ENCODE measurements around the gene ATP8A2.

DNA sequence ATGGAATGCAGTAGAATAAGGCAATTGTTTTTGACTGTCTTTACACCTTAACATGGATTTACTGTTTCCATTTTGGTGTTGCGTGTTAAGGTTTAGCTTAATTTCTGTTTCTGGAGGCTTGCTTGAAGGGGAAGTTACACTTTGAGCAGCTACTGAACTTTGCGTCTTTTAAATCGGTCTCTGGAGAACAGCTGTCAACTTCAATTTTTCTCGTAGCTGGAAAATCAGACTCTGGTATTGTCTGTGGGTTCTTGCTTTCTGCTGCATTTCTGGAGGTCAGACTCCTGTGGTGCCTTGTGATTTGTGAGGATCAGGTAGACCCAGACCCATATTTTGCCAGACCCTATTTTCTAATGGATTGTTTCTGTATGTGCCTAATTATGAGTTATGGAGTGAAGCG, 146.7 kb downstream of the ATP8A2 start:
- TF ChIP-seq EP300 (IDR thresholded peaks at IDR 0.05) = no peak
- TF ChIP-seq, protein P1, sequence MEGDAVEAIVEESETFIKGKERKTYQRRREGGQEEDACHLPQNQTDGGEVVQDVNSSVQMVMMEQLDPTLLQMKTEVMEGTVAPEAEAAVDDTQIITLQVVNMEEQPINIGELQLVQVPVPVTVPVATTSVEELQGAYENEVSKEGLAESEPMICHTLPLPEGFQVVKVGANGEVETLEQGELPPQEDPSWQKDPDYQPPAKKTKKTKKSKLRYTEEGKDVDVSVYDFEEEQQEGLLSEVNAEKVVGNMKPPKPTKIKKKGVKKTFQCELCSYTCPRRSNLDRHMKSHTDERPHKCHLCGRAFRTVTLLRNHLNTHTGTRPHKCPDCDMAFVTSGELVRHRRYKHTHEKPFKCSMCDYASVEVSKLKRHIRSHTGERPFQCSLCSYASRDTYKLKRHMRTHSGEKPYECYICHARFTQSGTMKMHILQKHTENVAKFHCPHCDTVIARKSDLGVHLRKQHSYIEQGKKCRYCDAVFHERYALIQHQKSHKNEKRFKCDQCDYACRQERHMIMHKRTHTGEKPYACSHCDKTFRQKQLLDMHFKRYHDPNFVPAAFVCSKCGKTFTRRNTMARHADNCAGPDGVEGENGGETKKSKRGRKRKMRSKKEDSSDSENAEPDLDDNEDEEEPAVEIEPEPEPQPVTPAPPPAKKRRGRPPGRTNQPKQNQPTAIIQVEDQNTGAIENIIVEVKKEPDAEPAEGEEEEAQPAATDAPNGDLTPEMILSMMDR (IDR thresholded peaks at IDR 0.05) = no peak
